PC-3 (cell line): ENCODE results near the gene C4orf36. TPM values are rescaled to one million over a fixed set of nuclear protein-coding genes. Genes with fewer than 3 reads are reported as not detected.

ENCODE experiments used
- ATAC-seq: fragments of 200-7000 bp; cut with Tn5 transposase; 2 replicates; pipeline ENCODE4 v1.9.1; 2020; ENCODE audit warnings: mild to moderate bottlenecking, moderate library complexity
- BruUV-seq: library from RNA; stranded (reverse); fragments of 400-500 nt; replicated peaks from 2 replicates; lab custom pipeline; 2021; lab: Mats Ljungman, UMichigan
- CTCF ChIA-PET: fragments of 300-600 bp; sonication (Branson Sonifier 250); formaldehyde crosslinking; loops from one replicate; lab custom pipeline; 2022; ENCODE audit warnings: antibody characterized with exemption; lab: Charles Lee
- POLR2A ChIA-PET: fragments of 300-600 bp; sonication (Branson Sonifier 250); formaldehyde crosslinking; loops from one replicate; lab custom pipeline; 2022; ENCODE audit warnings: antibody characterized with exemption; ENCODE audit not compliant: unreplicated experiment; lab: Charles Lee
- DNase-seq: peaks from one replicate; pipeline ENCODE4 v3.0.0-alpha.2; 2015
- H2AFZ ChIP-seq: fragments of 300-600 bp; sonication (generic); 2 replicates; pipeline ENCODE4 v1.6.0; 2016; ENCODE audit warnings: antibody characterized with exemption, low read length
- H3F3A ChIP-seq: fragments of 300-600 bp; sonication (generic); one replicate; pipeline ENCODE4 v1.6.0; 2017; ENCODE audit warnings: antibody characterized with exemption, low read length, control low read depth, mild to moderate bottlenecking; ENCODE audit not compliant: unreplicated experiment
- H3K27ac ChIP-seq: fragments of 300-600 bp; sonication (generic); 2 replicates; pipeline ENCODE4 v1.5.1; 2016; ENCODE audit warnings: mild to moderate bottlenecking, low read length
- H3K27me3 ChIP-seq: fragments of 300-600 bp; sonication (generic); 2 replicates; pipeline ENCODE4 v1.6.1; 2016; ENCODE audit warnings: low read length, mixed read lengths
- H3K36me3 ChIP-seq: fragments of 300-600 bp; sonication (generic); 2 replicates; pipeline ENCODE4 v1.6.1; 2016; ENCODE audit warnings: low read depth, mixed run types, low read length, mixed read lengths
- H3K4me1 ChIP-seq: fragments of 300-600 bp; sonication (generic); 2 replicates; pipeline ENCODE4 v1.5.1; 2016; ENCODE audit warnings: low read length; ENCODE audit not compliant: insufficient read depth
- H3K4me2 ChIP-seq: fragments of 300-600 bp; sonication (generic); 2 replicates; pipeline ENCODE4 v1.6.0; 2016; ENCODE audit warnings: low read length
- H3K4me3 ChIP-seq: fragments of 300-600 bp; sonication (generic); 2 replicates; pipeline ENCODE4 v1.5.1; 2016; ENCODE audit warnings: mild to moderate bottlenecking, low read length, mixed read lengths
- H3K79me2 ChIP-seq: fragments of 300-600 bp; sonication (generic); 2 replicates; pipeline ENCODE4 v1.6.1; 2017; ENCODE audit warnings: low read length, mixed read lengths
- H3K9ac ChIP-seq: fragments of 300-600 bp; sonication (generic); 2 replicates; pipeline ENCODE4 v1.6.0; 2016; ENCODE audit warnings: mild to moderate bottlenecking, low read length
- H3K9me2 ChIP-seq: fragments of 300-600 bp; sonication (generic); replicated peaks from 2 replicates; pipeline ENCODE4 v1.6.1; 2016; ENCODE audit warnings: mixed run types, low read length, mixed read lengths
- H3K9me3 ChIP-seq: fragments of 300-600 bp; sonication (generic); 2 replicates; pipeline ENCODE4 v1.6.1; 2016; ENCODE audit warnings: low read length, mixed read lengths
- H4K20me1 ChIP-seq: fragments of 300-600 bp; sonication (generic); 2 replicates; pipeline ENCODE4 v1.6.1; 2016; ENCODE audit warnings: low read length, mixed read lengths
- CTCF ChIP-seq: fragments of 300-600 bp; sonication (generic); conservative IDR thresholded peaks from 2 replicates; pipeline ENCODE4 v1.5.1; 2017; ENCODE audit warnings: antibody characterized with exemption, low read depth, mild to moderate bottlenecking, low read length
- EZH2 ChIP-seq: fragments of 300-600 bp; sonication (generic); IDR thresholded peaks from one replicate; pipeline ENCODE4 v1.6.1; 2017; ENCODE audit warnings: antibody characterized with exemption, mild to moderate bottlenecking, low read length; ENCODE audit not compliant: unreplicated experiment
- EZH2phosphoT487 ChIP-seq: fragments of 300-600 bp; sonication (generic); IDR thresholded peaks from 2 replicates; pipeline ENCODE4 v1.6.1; 2018; ENCODE audit warnings: mild to moderate bottlenecking, antibody characterized with exemption, low read length, borderline replicate concordance
- intact Hi-C: fragments of 100-400 bp; cut with micrococcal nuclease; formaldehyde crosslinking; loops from 2 replicates; pipeline ENCODE4 v1.9.0; 2023
- total RNA-seq: library from RNA; depleted of rRNA; stranded (reverse); fragments of >200 nt; gene quantifications from 2 replicates; pipeline ENCODE4 v1.2.3, GENCODE V29; 2014

C4orf36 gene
- total RNA-seq, 1 experiment from 2014 or later = 2.0 TPM

GRCh38 chr4:86890790-86891189 lies 1.4 kb downstream of the C4orf36 start:
- Histone ChIP-seq H3K36me3 (no peaks in the 10 kb centered on the region), H3K4me2 (peak overlapping the region; percentile 94), H3K79me2 (no peaks in the 10 kb centered on the region), H3K4me3 (peak overlapping the region; percentile 78), H2AFZ (peak overlapping the region; percentile 84), H4K20me1 (no peaks in the 10 kb centered on the region), H3K9ac (peak overlapping the region; percentile 94), H3K27me3 (no peaks in the 10 kb centered on the region), H3F3A (no peaks in the 10 kb centered on the region), H3K9me3 (no peaks in the 10 kb centered on the region), H3K27ac (peak overlapping the region; percentile 87), H3K4me1 (peaks cover 29% of the 10 kb centered on the region), H3K9me2 (no peaks in the 10 kb centered on the region)
- ChIA-PET POLR2A (no interaction called here), CTCF (no interaction called here)
- ATAC-seq = no peak
- intact Hi-C loops = loop anchor here (1.0 to 10.0 kb wide), 2 partner anchors 59 to 216 kb away; no protein-coding TSS in a partner anchor
- BruUV-seq = no TSS peak
- no peak for TF ChIP-seq CTCF
- TF ChIP-seq EZH2phosphoT487 = no peak
- TF ChIP-seq EZH2 = no peak
- DNase-seq = peak; percentile 8

- no peak overlapping the region for H3K4me2 ChIP-seq
- DNase-seq = no peak
- no peaks in the 10 kb centered on the region for H3K79me2 ChIP-seq
- no TSS peak for BruUV-seq
- no peaks in the 10 kb centered on the region for H3K27me3 ChIP-seq
- intact Hi-C loops = no loop called here
- H3K36me3 ChIP-seq = no peaks in the 10 kb centered on the region
- H3K4me1 ChIP-seq = no peaks in the 10 kb centered on the region
- H3K4me3 ChIP-seq = no peak overlapping the region
- H4K20me1 ChIP-seq = no peaks in the 10 kb centered on the region
- ChIA-PET POLR2A (no interaction called here), CTCF (no interaction called here)
- H2AFZ ChIP-seq = no peak overlapping the region
- H3K9me3 ChIP-seq = peaks cover 7% of the 10 kb centered on the region
- H3F3A ChIP-seq = no peaks in the 10 kb centered on the region
- no peak for ATAC-seq
- H3K27ac ChIP-seq = no peak overlapping the region
- TF ChIP-seq EZH2phosphoT487 (no peak), CTCF (no peak), EZH2 (no peak)
- no peaks in the 10 kb centered on the region for H3K9me2 ChIP-seq
- no peak overlapping the region for H3K9ac ChIP-seq
These were observed 12.6 kb downstream of the C4orf36 start for GRCh38 chr4:86879641-86880040.

- intact Hi-C loops = no loop called here
- no peak for ATAC-seq
These were observed 13.6 kb downstream of the C4orf36 start for GRCh38 chr4:86878640-86879039.

More at GRCh38 chr4:86878640-86879039, 13.6 kb downstream of the C4orf36 start:
- Histone ChIP-seq H3K9me2 (no peaks in the 10 kb centered on the region), H3K9ac (no peak overlapping the region), H3K4me1 (no peaks in the 10 kb centered on the region), H3K4me3 (no peak overlapping the region), H3K27me3 (no peaks in the 10 kb centered on the region), H4K20me1 (no peaks in the 10 kb centered on the region), H3K36me3 (no peaks in the 10 kb centered on the region), H3F3A (no peaks in the 10 kb centered on the region), H2AFZ (no peak overlapping the region), H3K4me2 (no peak overlapping the region), H3K9me3 (peaks cover 7% of the 10 kb centered on the region), H3K79me2 (no peaks in the 10 kb centered on the region), H3K27ac (no peak overlapping the region)
- no TSS peak for BruUV-seq
- ChIA-PET CTCF (no interaction called here), POLR2A (interaction anchor here (0.6 kb wide), 2 partner anchors 218 to 373 kb away, joined by 3 read pairs; no protein-coding TSS in a partner anchor)
- no peak for DNase-seq
- TF ChIP-seq EZH2 (no peak), EZH2phosphoT487 (no peak), CTCF (no peak)
